HG03469 (cell line): Measurements from ENCODE around the gene ERI3.

ENCODE experiments used
- ATAC-seq: cut with Tn5 transposase; IDR thresholded peaks from one replicate; pipeline ENCODE4 v1.9.1; 2021; ENCODE audit warnings: mild to moderate bottlenecking, moderate library complexity, moderate number of reproducible peaks; ENCODE audit not compliant: unreplicated experiment

The ERI3 gene

DNA sequence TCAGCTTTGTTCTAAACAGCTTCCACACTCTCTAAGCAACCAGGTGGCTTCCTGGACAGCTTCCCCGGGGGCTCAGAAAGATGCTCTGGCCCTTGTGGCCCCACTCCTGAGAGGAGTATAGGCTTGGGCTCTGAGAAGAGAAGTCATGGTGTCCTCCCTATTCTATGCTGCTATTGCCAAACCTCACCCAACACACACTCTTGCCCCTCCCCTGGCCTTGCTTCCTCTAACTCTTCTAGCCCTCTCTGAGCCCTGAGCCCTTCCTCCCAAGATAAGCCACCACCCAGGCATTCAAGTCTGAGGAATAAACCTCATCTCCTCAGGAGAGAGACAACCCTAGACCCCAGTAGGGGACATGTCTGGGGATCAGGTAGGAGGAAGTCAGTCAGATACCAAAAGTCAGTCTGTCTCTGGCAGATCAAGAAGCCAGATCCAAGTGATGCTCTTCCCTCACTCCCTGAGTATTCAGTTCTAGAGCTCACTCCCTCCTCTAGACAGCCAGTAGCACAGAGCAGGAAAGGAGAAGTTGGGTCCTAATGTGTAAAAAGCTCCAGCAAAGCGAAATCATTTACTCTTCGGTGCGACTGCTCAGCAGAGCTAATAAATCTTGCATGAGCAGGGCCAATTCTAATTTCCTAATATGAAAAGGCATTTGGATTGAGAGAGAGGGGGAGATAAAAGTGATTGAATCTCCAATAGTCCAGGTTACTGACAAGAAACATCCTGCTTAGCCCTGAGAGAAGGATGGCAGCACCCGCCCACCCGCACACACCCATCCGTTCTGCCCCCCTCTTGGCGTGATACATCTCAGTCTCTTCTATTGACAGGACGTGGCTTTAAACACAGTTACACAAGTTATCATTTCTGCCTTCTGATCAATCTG lies 91.2 kb downstream of the ERI3 start:
- no peak for ATAC-seq

DNA sequence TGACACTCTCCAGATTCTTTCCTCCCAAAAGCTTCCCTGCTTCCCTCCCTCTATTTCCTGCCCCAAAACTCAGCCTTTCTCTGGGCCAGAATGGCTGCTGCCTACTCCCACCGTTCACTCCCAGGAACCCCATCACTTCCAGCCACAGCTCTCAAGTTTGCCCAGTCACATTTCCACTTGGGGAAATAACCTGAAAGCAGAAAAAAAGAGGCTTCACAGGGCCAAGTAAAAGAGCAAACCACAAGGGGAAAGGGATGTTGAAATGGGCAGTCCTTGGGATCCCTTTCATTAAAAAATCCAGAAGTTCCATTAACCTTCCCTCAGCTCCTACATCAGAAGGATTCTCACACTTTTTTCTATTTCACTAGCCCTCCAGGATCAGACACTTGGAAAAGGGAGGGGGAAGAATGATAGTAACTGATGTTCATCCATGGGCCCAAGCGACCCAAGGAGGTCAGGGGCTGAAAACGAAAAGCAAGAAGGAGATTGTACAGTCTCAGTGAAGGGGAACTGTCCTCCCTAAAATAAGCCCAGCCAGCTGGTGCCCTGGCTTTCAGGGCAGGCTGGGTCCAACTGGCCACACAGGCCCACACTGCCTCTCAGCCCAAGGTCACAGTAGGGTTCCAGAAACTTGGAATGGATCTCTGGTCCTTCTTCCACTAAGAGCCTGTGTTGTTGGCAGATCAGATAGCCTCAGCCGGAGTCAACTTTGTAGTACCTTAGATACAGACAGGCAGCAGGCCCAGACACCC lies 92.1 kb downstream of the ERI3 start:
- ATAC-seq: no peak

DNA sequence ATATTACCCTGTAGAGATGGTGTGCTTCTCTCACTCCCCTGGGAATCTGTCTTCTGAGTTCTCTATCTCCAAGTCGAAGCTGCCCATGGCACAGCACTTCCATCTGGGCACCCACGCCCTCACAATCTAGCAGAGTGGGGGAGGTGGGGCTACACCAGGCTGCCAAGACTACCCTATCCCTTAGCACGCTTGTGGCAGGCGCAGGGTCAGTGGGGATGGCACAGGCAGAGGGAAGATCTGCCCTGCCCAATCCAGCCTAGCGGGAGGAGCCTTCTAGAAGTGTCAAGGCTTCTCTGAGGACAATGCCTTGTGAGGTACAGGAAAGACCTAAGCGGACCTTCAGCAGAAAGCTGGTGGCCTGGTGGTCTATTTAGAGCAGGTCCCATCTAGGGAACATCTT lies 92.6 kb downstream of the ERI3 start:
- ATAC-seq: no peak

DNA sequence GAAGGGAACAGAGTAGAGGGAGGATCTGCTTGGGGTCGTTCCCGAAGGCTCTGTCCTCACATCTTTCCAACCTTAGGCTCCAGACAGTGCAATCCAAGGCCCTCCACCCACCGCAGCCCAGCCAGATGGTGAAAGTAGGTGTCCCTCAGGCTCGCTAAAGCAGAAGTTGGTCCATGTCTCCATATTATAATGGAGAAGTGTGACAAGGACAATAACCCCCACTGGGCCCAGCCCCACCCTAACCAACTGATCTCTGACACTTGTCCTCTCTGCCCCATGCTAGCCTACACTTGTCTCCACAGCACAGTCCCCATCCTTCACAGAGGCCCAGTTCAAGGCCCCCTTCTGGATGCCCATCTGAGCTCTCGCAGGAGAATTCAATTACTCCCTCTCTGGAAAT lies 93.1 kb downstream of the ERI3 start:
- no peak for ATAC-seq

DNA sequence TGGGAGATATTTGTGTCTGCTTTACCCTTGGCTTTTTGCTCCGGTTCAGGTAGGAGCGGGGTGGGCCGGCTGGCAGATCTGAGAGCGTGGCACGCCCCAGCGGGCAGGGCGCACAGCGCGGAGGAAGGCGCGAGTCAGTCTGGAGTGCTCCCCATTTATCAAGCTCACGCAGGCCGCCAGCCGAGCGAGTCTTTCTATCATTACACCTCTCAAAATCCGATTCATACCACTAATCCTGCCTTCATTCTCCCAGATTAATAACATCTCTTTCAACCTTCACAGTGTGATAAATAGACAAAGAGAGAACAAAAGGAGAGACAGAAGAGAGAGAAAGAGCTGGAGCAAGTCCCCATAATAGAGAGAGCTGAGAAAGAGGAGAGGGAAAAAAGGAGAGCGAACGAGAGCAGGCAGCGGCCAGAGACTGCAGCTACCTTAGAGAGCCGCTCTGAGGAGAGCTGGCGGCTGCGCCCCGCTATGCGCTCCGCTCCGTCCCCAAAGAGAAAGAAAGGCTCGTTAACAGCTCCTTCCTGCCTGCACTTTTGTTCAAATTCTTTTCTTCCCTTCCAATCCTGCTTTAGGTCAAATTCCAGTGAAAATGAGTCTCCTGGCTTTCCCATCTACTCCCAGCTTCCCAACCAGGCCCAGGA lies 93.8 kb downstream of the ERI3 start:
- no peak for ATAC-seq

DNA sequence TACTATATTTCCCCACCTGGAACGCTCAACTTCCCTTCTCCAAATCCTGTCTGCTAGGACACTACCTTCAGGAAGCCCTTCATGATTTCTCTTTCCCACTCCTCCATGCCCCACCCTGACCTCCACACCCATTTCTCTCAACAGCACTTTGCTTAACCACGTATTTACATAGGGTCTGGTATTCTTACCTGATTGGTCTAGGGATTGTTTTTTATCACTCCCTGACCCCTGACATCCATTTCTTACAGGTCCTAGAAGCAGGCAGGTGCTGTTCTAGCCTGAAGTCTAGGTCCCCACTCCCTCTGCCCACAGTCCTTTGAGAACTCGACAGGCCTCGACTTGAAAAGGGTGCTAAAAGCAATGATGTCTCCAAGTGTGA lies 94.3 kb downstream of the ERI3 start:
- no peak for ATAC-seq

DNA sequence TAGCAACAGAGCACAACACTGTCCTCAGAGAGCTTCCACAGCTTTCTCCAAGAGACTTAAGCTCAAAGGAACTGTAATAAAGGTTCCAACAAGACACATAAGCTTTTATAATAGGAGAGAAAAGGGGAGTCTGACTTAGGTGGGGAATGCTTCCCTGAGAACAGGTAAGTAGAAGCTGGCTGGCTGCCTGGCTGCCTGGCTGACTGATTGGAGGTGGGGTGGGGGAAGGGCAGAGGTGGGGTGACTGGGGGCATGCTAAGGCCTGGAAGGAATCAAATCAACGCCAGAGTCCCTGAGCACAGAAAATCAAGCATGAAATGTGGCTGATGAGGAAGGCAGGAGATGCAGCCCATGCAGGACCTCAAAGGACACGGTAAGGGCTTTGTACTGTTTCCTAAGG lies 96.0 kb downstream of the ERI3 start:
- no peak for ATAC-seq

DNA sequence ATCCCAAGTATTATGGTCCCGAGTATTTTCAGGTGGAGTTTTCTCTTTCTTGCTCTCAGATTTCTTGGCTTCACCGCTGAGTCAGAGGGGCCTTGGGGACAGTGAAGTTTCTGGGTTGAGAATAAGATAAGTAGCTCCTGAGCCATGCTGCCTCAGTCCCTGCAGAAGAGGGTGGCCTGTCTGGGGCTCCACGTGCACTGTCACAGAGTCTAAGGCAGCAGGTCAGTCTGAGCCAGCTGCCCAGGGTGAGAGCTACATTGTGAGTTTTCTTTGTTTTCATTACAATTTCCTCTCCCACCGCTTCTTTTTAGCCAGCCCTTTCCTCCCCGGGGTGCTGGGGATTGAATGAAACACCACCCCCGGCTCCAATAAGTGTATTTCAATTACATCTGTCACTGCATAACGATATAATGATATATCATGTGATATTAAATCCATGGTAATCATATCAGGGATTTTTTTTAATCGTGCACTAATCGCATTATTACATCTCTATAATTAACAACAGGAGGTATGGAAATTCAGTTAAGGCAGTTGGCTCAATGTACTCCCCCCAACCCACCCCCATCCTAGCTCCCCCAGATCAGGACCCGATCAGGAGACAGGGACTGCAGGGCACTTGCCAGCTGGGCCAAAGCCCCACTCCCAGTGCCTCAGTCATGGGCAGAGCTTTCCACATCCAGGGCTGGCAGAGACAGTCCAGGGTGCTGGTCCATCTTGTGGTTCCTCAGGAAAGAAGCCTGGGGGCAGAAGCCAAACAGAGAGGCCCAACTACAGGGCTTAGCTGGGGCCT lies 98.1 kb downstream of the ERI3 start:
- ATAC-seq: no peak

DNA sequence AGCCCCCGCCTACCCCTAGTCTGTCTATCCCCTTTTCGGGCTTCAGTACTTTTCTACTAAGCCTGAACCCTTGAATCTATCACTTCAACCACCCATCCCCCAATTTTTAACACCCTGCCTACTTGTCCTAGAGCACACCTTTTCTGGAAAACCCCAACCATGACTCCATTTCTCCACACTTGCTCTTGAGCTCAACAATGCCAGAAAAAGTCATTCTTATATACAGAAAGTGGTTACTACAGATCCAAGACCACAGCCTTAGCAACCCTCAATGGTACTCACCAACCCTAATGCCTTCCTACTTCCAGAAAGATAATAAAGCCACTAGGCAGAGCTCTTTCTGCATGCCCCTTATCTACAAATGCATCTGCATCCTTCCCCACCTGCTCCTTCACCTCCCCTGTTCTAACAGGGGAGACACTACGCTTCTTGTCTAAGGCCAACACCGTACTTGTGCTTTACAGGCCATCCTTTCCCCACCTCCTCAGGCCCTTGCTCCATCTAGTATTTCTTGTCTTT lies 100.6 kb downstream of the ERI3 start:
- no peak for ATAC-seq

DNA sequence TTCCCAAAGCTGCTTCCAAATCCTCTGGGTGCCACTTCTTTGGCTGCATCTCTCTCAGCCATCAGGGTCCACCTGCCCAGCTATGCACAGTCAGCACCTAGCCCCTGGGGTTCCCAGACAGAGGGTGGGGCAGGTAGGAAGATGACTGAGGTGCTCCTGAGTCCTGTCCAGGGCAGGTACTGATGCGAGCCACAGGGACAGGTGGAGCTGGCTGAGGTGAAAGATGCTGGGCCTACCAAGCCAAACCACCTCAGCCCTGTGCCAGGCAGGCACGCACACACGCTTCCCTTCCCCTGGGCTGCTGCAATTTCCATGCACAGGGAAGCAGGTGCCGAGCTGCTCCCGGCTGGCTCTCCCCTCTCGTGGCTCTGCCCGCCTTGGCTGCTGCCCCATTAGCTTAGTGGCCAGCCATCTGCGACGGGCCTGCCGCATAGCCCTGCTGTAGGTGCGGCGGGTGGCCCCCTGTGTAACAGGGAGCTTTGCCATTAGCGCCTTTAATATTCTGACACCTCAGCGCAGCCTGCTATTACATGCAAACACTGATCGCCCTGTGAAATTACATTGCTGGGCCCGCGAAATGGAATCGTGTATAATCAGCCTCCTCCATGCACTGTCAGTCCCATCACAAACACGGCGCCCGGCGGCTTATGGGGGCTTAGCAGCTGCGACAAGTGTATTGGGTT lies 102.9 kb downstream of the ERI3 start:
- ATAC-seq: no peak

DNA sequence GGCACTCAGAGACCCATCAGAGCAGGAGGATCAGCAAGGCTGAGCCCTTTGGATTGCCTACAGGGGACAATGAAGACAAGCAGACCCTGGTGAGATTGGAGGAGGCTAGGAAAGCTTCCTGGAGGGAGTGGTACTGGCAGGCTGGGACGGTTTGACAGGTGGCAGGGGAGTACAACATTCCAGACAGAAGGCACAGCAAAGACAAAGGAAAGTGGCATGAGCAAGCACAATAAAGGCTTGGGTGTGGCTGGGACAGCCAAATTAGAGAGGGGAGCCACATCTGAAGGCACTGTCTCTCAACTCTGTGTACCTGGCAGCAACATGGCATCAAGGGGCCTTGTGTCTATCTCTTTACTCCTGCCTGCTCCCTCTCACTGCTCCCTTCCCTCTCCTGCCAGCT lies 103.6 kb downstream of the ERI3 start:
- no peak for ATAC-seq

DNA sequence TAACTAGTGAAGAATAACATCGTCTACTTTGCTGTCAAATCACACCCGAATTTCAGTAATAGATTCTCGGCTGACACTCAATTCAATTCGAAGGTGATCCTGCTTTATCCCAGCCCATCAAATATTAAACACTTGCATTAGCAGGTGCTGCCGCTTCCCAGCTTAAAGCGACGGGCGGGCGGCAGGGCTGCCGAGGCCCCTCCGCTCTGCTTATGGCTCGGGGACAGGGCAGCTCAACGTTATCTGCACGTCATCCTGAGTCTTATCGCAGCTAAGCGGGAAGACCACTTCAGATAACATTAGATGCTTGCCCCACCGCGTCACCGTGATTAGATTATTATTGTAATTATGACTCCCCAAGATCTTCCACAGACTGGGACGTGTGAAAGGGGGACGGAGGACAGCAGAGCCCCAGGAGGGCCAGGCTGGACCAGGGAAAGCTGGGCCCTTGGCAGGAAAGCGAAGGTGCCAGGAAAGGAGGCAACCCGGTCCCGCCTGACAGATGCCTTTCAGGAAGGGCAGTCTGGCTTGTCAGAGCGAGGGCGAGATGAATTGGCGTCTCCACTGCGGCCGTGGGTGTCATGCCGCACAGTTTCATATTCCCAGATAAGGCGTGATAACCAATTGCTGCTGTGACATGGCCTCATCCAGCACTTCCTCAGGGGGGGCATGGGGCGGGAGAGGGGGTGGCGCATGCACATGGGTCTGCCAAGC lies 104.8 kb downstream of the ERI3 start:
- ATAC-seq: no peak

DNA sequence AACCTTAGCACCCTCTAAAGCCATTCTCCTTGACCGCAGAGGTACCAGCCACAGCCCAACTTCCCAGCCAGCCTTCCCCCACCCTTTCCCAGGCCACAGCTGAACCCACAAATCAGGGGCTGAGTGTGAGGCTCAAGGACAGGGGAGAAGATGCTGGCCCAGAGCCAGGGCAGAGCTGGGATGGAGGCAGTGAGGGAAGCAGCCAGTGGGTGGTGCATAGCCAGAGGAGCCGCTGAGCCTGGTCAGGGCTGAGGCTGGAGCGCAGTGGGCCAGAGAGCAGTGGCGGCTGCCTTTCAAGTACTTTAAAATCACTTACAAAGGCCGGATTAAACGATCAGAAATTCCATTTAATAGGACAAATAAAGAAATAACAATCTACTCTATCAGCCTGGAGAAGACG lies 105.5 kb downstream of the ERI3 start:
- ATAC-seq: no peak

DNA sequence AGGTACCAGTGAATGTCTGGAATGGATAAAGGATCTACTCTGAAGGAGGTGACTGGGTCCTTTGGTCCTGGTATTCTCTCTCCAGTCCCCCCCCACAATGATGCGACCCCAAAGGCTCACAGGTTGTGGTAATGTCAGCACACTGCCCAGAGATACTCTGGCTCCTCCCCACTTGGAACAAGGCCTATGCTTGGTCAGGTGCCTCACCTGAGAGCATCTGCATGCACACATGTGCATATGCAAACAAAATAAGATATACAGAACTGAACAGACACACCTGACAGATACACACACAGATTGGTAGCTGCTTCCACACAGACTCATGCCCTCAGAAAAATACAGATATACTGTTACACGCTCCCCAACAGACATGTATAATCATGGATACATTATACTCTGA lies 108.3 kb downstream of the ERI3 start:
- no peak for ATAC-seq

DNA sequence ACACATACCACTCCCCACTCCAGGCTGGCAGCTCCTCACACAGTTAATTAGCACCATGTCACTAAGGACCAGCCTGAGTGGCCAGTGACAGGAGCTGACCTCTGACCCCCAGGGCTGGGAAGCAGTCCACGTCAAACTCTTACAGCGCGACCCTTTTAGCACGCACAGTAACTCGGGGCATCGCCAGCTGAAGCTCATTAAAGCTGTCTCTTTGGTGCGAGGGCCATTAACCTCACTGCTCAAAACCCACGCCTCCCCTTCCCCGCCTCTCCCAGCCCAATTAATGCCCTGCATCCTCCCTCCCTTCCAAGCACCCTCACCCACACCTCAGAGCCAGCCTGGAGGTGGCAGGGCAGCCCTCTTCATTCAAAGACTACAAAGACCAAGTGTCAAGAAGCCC lies 110.1 kb downstream of the ERI3 start:
- no peak for ATAC-seq

DNA sequence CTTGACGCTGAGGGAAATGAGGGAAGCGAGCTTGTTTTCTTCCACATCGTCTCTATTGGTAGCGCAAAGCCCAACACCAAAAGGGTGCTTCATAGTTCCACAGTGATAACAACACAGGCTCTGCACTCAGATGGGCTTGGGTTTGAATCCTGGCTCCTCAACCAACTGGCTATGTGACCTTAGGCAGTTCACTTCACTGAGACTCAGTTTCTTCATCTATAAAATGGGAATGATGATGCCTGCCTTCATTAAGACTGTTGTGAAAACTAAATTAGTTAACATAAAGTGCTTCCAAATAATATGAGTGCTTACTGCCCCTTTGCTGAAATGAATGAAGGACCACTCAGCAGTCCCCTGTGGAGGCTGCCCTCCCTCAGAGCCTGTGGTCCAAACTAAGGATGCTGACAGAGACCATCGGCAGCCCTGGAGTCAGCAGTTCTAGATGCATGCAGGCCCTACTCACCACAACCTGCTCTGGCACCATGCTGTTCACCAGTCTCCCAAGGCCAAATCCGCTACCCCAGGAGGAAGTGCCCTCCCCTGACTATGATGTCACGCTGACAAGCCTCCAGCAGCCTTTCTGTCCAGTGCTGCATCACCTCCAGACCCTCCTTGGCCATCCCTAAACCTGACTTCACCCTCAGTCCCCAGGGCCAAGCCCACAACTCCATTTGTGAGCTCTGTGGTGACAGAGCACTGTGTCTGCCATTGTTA lies 111.1 kb downstream of the ERI3 start:
- ATAC-seq: no peak

DNA sequence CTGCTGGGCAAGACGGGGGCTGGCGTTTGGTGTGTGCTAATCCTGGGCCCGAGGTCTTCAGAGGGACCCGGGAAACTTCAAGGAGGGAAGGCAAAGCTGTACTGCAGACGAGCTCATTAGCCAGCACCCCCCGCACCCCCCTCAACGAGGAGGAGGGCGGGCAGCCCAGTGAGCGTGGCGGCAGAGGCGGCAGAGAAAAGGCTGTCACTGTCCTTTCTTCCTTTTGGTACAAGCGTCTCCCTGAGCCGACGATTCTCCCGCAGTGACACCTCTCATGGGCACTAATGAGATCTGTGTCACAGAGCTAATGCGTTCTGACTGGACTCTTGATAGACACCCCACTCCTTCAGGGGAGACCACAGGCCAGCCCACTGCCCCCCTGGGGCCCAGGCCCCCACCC lies 112.3 kb downstream of the ERI3 start:
- ATAC-seq: no peak

DNA sequence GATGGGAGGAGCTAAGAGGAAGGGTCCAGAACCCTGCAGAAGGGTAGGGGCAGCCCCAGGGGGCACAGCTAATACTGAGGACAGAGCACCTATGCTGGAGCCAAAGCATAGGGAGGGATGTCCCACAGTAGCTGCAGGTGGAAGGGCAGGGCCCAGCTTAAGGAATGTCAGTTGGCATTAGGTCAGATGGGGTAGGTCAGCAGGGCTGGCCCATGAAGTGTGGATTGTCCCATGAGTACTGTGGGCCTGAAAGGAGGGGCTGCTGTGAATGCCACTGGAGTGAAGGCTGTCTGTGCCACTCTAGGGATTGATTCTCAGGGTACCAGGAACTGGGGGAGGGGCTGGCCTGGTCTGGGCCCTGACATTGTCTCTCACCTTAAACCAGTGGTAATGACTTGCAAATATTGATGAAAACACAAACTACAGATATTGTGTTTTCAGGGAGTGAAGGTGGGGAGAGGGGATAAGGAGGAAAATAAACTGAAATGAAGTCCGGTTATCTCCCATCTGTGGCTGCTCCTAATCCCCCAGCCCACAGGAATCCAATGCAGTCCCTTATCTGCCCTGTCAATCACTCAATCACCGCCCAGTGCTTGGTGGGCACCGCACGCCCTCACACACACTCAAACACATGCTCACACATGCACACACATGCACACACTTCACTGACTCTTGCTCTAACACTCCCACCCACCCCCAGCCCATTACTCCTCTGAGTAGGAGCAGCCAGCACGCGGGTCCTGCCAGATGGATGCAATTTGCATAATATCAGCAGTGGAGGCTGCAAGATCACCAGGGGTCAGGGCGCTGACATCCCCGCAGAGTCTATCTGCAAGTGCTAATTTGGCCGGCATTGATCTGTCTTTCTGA lies 114.0 kb downstream of the ERI3 start:
- no peak for ATAC-seq
